ENCODE data around the gene ANKS1B. TPM values are rescaled to one million over a fixed set of nuclear protein-coding genes. Genes with fewer than 3 reads are reported as not detected.

Gene ANKS1B
- total RNA-seq, 1 experiment from 2014 or later: 0.61 TPM

DNA sequence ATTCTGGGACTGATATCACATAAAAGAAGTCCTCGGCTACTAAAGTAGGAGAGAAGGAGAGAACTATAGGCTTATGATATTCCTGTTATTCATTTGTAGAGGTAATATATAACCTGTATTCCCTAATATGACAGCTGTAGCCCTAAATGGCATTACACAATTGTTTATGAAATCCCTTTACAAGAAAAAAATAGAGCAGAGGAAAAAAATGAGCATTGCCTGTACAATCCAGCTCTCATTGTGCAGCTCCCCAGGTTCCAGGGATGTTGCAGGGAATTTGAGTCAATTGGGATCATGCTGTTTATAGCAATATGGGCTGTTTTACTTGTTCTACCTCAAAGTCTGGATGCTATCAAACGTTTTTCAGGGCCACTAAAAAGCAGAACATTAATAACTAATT is 1166.5 kb downstream of the ANKS1B start:
- BruUV-seq (replicated peaks): no TSS peak
- DNase-seq: no peak
- H3K4me3 Mint-ChIP-seq (ENCODE audit: unreplicated experiment): no peak overlapping the region
- Histone ChIP-seq H3K36me3 (ENCODE audit: control insufficient read depth, insufficient read depth, low read length) (no peaks in the 10 kb centered on the region), H3K4me3 (ENCODE audit: low read depth, low read length) (no peak overlapping the region), H3K4me1 (no peaks in the 10 kb centered on the region; the same call in 1 of the 2 replicates), H3K9me3 (no peaks in the 10 kb centered on the region), H3K27me3 (replicated peaks; ENCODE audit: control insufficient read depth, insufficient read depth, low read length) (no peaks in the 10 kb centered on the region)
- CTCF ChIA-PET: no interaction called here
- H3K9me3 Mint-ChIP-seq (ENCODE audit: unreplicated experiment): no peaks in the 10 kb centered on the region
- H3K27me3 Mint-ChIP-seq (ENCODE audit: insufficient read depth, unreplicated experiment): peaks cover 7% of the 10 kb centered on the region
- POLR2A ChIA-PET: no interaction called here
- no peak overlapping the region for H3K27ac Mint-ChIP-seq (ENCODE audit: unreplicated experiment)
- intact Hi-C loops (cut with micrococcal nuclease; ENCODE audit: unreplicated experiment): no loop called here
- TF ChIP-seq, protein P1, sequence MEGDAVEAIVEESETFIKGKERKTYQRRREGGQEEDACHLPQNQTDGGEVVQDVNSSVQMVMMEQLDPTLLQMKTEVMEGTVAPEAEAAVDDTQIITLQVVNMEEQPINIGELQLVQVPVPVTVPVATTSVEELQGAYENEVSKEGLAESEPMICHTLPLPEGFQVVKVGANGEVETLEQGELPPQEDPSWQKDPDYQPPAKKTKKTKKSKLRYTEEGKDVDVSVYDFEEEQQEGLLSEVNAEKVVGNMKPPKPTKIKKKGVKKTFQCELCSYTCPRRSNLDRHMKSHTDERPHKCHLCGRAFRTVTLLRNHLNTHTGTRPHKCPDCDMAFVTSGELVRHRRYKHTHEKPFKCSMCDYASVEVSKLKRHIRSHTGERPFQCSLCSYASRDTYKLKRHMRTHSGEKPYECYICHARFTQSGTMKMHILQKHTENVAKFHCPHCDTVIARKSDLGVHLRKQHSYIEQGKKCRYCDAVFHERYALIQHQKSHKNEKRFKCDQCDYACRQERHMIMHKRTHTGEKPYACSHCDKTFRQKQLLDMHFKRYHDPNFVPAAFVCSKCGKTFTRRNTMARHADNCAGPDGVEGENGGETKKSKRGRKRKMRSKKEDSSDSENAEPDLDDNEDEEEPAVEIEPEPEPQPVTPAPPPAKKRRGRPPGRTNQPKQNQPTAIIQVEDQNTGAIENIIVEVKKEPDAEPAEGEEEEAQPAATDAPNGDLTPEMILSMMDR (IDR thresholded peaks at IDR 0.05; ENCODE audit: insufficient read depth in 1 of 2, low read depth in 1 of 2, low read length in 1 of 2, severe bottlenecking in 1 of 2, unreplicated experiment in 1 of 2): no peak
- H3K36me3 Mint-ChIP-seq (ENCODE audit: insufficient read depth, unreplicated experiment): no peaks in the 10 kb centered on the region
- H3K4me1 Mint-ChIP-seq (ENCODE audit: low read depth, unreplicated experiment): no peaks in the 10 kb centered on the region

DNA sequence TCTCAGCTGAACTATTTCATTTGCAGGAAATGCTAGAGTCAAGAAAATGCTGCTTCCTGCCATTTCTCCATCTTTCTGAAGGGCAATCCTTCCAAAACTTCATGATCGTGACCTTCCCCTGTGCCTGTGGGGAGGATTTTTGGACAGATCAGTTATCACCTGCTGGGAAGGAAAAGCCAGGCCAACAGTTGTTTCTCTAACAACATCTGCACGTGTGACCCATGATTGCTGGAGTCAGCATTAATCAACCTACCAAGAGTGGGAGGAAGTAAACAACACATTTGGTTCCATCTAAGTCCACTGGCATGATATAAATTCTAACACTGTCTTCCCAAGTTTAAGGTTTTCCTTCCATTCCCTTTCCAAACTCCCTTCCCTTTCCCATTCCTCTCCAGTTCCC is 1167.0 kb downstream of the ANKS1B start:
- Histone ChIP-seq H3K4me3 (ENCODE audit: low read depth, low read length) (no peak overlapping the region), H3K27me3 (replicated peaks; ENCODE audit: control insufficient read depth, insufficient read depth, low read length) (no peaks in the 10 kb centered on the region), H3K4me1 (no peaks in the 10 kb centered on the region; the same call in 1 of the 2 replicates), H3K36me3 (ENCODE audit: control insufficient read depth, insufficient read depth, low read length) (no peaks in the 10 kb centered on the region), H3K9me3 (no peaks in the 10 kb centered on the region)
- Mint-ChIP-seq H3K36me3 (ENCODE audit: insufficient read depth, unreplicated experiment) (no peaks in the 10 kb centered on the region), H3K27me3 (ENCODE audit: insufficient read depth, unreplicated experiment) (peaks cover 7% of the 10 kb centered on the region), H3K4me1 (ENCODE audit: low read depth, unreplicated experiment) (no peaks in the 10 kb centered on the region), H3K9me3 (ENCODE audit: unreplicated experiment) (no peaks in the 10 kb centered on the region), H3K4me3 (ENCODE audit: unreplicated experiment) (no peak overlapping the region), H3K27ac (ENCODE audit: unreplicated experiment) (no peak overlapping the region)
- no peak for DNase-seq
- POLR2A ChIA-PET: no interaction called here
- CTCF ChIA-PET: no interaction called here
- BruUV-seq (replicated peaks): no TSS peak
- TF ChIP-seq, protein P1 (IDR thresholded peaks at IDR 0.05; ENCODE audit: insufficient read depth in 1 of 2, low read depth in 1 of 2, low read length in 1 of 2, severe bottlenecking in 1 of 2, unreplicated experiment in 1 of 2): no peak
- intact Hi-C loops (cut with micrococcal nuclease; ENCODE audit: unreplicated experiment): no loop called here

DNA sequence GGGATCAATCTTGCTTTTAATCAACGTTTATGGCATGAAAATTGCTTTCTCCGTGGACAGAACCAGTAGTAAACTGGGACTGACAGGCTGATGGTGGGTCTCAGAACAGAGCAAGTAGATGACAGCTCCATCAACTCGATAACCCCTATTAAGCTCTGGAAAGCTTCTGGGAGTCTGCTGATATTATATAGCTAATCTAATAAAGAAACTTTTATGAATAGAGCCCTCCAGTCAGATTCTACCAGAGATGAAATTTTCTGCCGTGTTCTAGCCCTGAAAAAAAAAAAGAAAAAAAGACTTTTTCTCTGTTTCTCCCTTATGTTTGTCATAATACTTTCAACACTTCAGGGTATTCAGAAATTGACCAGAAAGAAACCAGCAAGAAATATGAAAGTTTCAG is 1168.0 kb downstream of the ANKS1B start:
- H3K4me1 ChIP-seq: no peaks in the 10 kb centered on the region; the same call in 1 of the 2 replicates
- no peak overlapping the region for H3K4me3 ChIP-seq (ENCODE audit: low read depth, low read length)
- H3K9me3 Mint-ChIP-seq (ENCODE audit: unreplicated experiment): no peaks in the 10 kb centered on the region
- intact Hi-C loops (cut with micrococcal nuclease; ENCODE audit: unreplicated experiment): no loop called here
- H3K27me3 Mint-ChIP-seq (ENCODE audit: insufficient read depth, unreplicated experiment): peaks cover 7% of the 10 kb centered on the region
- no peaks in the 10 kb centered on the region for H3K9me3 ChIP-seq
- H3K4me3 Mint-ChIP-seq (ENCODE audit: unreplicated experiment): no peak overlapping the region
- no TSS peak for BruUV-seq (replicated peaks)
- H3K36me3 Mint-ChIP-seq (ENCODE audit: insufficient read depth, unreplicated experiment): no peaks in the 10 kb centered on the region
- no peak overlapping the region for H3K27ac Mint-ChIP-seq (ENCODE audit: unreplicated experiment)
- TF ChIP-seq, protein P1 (IDR thresholded peaks at IDR 0.05; ENCODE audit: insufficient read depth in 1 of 2, low read depth in 1 of 2, low read length in 1 of 2, severe bottlenecking in 1 of 2, unreplicated experiment in 1 of 2): no peak
- H3K4me1 Mint-ChIP-seq (ENCODE audit: low read depth, unreplicated experiment): no peaks in the 10 kb centered on the region
- POLR2A ChIA-PET: no interaction called here
- DNase-seq: no peak
- no peaks in the 10 kb centered on the region for H3K27me3 ChIP-seq (replicated peaks; ENCODE audit: control insufficient read depth, insufficient read depth, low read length)
- no peaks in the 10 kb centered on the region for H3K36me3 ChIP-seq (ENCODE audit: control insufficient read depth, insufficient read depth, low read length)
- CTCF ChIA-PET: no interaction called here

Measured in Caco-2 (cell line).